Limb (tissue), 2 donors: ENCODE data around the gene MT1M.
"Not testable (repeated sequence)": the region's sequence is repeated elsewhere in the genome, so short reads cannot be mapped to it uniquely, and the experiment has no call there.

Experiments used
- DNase-seq, 2 donors: peaks; one replicate each; pipeline ENCODE4 v3.0.0-alpha.2; 2016; ENCODE audit errors: extremely low spot score in 2 of 2

MT1M gene

DNA sequence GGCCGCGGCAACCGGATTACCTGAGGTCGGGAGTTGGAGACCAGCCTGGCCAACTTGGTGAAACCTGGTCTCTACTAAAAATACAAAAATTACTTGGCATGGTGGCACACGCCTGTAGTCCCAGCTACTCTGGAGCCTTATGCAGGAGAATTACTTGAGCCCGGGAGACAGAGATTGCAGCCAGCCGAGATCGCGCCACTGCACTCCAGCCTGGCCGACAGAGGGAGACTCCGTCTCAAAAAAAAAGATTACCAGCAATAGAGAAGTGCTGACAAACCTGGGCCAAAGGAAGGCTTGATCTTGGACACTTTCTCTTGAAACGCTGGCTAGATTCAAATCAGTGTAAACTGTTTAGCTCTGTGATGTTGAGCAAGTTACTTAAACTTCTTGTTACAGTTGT, 41.5 kb downstream of the MT1M start:
- DNase-seq = no peak

DNA sequence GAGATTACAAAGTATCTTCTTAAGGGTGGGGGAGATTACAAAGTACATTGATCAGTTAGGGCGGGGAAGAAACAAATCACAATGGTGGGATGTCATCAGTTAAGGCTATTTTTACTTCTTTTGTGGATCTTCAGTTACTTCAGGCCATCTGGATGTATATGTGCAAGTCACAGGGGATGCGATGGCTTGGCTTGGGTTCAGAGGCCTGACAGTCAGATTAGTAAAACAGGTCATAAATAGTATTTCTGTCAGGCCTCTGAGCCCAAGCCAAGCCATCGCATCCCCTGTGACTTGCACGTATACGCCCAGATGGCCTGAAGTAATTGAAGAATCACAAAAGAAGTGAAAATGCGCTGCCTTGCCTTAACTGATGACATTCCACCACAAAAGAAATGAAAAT, 42.1 kb downstream of the MT1M start:
- DNase-seq = not testable (repeated sequence)

DNA sequence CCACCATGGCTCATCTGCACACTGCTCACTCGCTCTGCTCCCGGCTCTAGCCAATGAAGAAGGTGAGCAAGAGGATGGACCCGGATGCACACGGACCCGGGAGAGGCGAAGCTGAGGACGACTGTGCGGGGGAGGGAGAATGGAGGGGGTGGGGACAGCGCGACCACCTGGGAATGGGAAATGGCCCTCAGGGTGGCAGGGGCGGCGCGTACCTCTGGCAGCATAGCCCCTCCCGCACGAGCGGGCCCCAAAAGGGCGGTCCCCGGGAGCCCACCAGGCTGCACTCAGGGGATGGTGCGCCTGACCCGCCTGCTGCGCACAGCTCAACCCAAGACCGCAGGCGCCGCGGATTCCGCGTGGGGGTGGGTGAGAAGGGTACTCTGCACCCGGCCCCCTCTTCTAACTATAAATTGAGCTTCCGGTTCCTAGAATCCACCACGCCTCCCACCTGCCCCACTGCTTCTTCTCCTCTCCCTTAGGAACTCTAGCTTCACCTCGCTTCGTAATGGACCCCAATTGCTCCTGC, 43.3 kb downstream of the MT1M start:
- DNase-seq = no peak

DNA sequence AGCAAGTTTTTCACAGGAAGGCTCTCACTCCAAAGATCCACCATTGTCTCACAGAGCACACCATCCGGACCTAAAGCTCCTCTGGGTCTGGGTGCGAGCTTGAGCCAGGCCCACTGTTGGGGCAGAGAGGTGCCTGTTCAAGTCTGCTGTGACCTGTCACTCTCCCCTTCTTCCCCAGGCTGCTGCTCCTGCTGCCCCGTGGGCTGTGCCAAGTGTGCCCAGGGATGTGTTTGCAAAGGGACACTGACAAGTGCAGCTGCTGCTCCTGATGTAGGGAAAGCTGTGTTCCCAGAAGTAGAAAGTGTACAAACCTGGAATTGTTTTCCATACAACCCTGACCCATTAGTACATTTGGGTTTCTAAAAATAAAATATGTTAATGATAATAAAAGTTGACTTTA, 45.0 kb downstream of the MT1M start:
- no peak for DNase-seq

DNA sequence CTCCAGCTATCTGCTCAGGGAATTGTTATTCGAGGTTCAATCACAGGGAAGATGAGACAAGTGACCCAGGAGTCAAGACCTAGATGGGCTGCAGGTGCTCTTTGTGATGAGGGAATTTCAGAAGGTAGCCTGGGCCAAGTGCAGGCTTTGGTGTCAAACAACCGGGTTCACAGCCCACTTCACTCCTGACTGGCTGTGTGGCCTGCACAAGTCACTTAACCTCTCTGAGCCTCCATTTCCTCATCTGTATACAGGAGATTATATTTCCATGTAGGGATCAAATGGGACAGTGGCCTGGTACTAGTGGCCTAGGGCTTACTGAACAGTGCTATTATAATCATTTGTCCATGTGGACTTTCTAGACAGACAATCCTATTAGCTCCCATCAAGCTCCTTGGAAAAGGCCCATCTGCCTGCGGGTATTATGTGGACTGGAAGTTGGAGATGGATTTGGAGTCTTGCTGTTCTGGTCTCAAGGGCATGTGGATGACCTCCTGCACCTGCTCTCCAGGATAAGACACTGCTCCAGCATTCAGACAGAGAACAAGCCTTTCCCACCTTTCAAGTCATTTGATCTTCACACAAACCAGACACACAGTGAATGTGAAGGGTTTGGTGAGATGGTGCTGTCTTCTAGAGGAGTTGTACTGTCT, 46.7 kb downstream of the MT1M start:
- DNase-seq = no peak

DNA sequence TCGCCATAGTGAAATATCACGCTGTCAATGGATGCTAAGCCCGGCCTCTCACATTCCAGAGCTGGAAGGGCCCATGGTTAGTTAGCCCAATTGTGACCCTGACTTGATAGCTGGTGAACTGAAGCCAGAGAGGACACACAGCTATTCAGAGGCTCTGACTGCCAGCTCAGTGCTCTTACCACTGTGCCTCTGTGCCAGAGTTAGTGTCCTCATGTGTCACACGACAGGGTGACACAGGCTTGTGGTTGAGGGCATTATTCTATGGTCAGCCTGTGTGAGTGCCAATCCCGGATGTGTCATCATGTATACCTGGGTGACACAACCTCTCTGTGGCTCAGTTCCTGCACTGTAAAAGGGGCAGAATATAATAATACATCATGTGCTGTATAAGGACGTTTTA, 47.4 kb downstream of the MT1M start:
- DNase-seq = no peak

DNA sequence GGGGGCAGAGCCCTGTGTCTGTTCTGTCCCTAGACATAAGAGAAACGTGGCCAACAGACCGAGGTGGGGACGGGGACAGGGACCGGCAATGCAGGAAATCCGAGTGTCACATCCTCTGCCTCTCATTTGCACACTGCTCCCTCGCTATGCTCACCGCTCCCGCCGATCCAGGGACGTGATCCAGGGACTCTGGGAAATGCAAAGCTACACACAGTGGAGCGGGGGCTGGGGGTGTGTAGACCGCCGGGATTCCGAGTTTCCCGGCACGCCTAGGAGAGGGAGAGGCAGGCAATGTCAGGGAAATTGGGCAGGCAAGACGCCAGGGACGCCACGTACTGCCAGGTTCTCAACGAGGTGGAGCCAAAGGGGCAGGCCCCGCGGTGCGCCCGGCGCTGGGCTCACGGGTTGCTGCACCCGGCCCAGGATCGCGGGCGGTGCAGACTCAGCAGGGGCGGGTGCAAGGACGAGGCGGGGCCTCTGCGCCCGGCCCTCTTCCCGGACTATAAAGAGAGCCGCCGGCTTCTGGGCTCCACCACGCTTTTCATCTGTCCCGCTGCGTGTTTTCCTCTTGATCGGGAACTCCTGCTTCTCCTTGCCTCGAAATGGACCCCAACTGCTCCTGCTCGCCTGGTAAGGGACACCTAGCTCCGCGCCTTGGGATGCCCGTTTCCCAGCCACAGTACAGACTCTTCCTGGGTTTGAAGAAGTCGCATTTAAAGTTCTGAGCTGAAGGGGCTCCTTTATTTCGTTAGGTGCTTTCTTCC, 49.7 kb downstream of the MT1M start, which contains the start of gene MT1X:
Gene MT1X (plus strand): TSS at position 532 of the 764 bp plus-strand sequence. CDS start 71 bp downstream, at position 603.
- peak; percentile 84 to 85 for DNase-seq

DNA sequence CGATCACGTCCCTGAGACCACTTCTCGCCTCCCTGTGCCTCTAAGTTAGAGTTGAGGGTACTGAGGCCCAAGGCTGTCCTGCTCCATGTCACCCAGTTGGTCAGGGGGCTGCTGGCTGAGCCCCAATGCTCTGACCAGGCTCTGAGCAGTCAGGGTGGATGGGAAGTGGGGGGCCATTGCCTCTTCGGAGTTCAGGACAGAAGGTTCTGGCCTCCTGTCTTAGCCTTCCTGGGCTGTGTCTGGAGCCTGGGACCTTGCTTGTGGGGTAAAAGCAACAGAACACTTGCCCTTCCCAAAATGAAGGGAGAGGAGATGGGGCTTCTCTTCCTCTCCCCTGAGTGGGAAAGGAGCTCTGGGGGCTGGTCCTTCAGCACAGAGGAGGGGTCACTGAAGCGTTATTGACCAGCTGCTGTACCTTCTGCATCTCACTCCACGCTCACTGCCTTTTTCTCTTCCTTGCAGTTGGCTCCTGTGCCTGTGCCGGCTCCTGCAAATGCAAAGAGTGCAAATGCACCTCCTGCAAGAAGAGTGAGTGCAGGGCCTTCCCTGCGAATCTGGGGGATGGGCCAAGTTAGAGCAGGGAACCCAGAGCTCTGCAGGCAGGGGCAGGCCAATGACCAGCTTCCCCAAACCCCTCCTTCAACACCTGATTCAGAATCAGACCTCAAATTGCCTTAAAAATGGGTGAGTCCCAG, 50.4 kb downstream of the MT1M start:
- no peak for DNase-seq
